GM19099 (cell line): ENCODE results near the gene NUMBL.
A peak's percentile ranks its signal among the peaks of the same experiment; 100 is the strongest.

Experiments used
- POLR2A ChIP-seq: IDR thresholded peaks from 3 replicates; pipeline ENCODE4 v1.6.1; 2011; ENCODE audit warnings: low read depth; ENCODE audit not compliant: insufficient read length; ENCODE audit errors: extremely low read depth

NUMBL gene

DNA sequence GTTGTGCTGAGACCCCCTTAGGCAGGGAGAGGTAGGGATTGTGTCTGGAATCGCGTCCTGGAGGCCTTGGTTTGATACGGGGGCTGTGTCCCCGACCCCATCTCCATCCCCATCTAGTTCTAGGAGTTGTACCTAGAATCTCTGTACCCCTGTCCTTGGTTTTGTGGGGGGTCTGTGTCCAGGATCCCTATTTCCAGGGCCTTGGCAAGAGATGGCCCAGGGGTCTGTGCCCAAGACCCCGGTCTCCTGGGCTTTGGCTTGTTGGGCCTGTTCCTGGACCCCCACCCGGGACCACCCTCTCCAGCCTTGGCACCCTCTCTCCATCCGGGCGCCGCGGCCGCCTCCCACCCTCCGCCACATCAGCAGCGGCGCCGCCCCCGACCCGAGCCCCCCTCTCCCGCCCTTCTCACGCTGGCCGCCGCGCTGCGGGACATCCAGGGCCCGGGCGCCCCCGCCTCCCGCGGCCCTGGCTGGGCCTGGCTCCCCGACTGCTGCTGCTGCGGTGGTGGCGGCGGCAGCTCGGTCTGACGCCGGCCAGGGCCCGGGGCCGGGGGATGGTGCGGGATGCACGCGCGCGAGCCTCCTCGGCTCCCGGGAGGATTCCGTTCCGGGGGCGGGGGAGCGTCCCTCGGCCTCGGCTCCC is at the start of gene NUMBL:
TSS of gene NUMBL (minus strand) at position 602 of the 643 bp plus-strand sequence. CDS start at position 434, 168 bp downstream.
- TF ChIP-seq POLR2A = no peak

DNA sequence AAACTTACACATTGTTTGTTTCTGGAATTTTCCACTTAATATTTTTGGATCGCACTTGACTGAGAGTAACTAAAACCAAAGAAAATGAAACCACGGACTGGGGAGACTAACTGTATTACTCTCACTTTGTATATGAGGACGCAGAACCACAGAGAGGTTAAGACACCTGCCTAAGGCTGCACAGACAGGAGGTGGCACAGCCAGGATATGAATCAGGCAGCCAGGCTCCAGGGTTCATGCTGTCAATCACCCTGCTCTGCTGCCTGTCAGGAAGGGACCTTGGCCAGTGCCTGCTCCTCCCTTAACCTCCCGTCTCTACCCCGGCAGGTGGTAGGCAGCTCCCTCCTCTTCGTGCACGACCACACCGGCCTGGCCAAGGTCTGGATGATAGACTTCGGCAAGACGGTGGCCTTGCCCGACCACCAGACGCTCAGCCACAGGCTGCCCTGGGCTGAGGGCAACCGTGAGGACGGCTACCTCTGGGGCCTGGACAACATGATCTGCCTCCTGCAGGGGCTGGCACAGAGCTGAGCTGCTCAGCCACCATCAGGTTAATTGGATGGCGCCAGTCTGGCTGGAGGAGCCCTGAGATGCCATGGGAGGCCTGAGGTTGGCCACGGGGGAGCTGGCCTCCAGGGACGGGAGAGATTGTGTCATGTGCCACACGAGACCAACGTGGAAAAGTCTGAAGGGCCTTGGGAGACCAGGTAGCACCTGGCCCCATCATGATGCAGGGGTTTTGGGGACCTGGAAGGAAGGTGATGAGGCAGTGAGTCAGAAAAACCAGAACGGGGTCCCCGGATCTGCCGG is 48.8 kb upstream of the NUMBL start:
- no peak for TF ChIP-seq POLR2A

DNA sequence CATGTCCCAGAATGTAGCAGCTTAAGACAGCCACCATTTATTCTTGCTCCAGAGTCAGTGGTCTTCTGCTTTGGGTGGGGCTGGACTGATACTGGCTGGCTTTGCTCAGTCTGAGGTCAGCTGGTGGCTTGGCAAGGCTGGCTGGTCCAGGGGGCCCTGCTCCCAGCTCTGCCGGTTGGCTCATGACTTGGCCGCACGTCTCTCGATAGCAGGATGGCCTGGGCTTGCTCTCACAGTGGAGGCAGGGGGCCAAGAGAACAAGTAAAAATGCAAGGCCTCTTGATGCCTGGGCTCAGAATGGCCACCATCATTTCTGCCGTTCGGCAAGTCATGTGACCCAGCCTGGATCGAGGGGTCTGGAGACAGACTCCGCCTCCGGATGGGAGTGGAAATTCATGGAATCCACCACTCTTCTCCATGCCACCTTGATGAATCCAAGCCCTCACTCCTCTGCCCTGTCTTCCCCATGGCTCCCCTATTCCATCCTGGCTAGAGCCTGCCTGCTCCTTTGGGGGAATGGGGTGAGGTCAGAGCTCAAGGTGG is 46.7 kb upstream of the NUMBL start:
- TF ChIP-seq POLR2A = no peak

DNA sequence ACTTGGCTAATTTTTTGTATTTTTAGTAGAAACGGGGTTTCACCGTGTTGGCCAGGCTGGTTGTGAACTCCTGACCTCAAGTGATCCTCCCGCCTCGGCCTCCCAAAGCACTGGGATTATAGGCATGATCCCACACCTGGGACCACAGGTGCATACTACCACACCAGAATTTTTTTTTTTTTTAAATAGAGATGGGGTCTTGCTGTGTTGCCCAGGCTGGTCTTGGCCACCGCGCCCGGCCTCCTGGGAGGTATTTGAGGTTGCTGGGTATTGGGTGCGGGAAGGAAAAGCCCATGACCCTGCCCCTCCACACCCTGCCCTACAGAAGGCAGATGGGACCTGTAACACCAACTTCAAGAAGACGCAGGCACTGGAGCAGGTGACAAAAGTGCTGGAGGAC is 46.2 kb upstream of the NUMBL start:
- TF ChIP-seq POLR2A = no peak

DNA sequence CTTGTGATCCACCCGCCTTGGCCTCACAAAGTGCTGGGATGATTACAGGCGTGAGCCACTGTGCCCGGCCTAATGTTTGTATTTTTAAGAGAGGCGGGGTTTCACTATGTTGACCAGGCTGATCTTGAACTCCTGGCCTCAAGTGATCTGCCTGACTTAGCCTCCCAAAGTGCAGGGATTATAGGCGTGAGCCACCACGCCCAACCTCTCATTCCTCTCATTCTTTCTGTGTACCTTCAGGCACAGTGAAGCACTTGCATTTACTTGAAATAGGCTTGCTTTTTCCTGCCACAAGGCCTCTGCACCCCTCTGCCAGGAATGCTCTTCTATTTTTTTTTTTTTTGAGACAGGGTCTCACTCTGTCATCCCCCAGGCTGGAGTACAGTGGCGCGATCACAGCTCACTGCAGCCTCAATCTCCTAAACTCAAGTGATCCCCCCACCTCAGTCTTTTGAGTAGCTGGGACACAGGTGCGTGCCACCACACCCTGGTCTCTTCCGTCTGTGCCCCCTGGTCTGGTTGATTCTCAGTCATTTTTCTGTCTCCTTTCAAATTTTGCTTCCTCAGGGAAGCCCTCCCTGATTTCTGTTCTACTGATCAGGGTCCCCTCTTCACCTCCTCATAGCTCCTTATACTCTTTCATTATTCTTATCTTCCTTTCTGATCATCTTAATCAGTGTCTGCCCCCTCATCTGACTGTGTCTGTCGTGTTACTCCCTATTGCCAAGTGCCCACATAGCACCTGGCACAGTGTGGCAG is 44.7 kb upstream of the NUMBL start:
- no peak for TF ChIP-seq POLR2A

DNA sequence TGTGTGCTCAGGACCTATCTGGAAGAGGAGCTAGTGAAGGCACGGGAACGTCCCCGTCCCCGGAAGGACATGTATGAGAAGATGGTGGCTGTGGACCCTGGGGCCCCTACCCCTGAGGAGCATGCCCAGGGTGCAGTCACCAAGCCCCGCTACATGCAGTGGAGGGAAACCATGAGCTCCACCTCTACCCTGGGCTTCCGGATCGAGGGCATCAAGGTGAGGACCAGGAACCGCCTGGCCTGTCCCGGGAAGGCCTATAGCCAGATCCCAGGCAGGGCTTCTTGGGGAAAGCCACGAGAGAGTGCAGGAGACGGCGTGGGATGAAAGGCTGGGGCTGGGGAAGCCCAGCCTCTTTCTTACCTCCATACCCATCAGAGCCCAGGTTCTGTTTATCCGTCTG is 42.7 kb upstream of the NUMBL start:
- no peak for TF ChIP-seq POLR2A

DNA sequence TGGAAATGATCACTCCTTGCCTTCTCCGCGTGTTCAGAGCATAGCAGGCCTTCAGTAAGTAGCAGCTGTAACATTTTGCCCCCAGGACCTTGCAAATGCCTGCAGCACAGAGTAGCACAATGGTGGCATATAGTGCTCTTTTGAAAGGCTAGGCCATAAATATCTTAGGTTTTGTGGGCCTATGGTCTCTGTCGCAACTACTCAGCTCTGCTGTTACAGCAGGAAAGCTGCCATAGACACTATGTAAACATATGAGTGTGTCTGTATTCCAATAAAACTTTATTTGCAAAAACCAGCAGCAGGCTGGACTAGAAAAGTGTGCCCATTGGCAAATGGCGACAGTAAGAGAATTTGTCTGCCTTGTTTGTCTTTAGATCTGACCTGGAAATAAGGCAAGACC is 35.8 kb upstream of the NUMBL start:
- no peak for TF ChIP-seq POLR2A

DNA sequence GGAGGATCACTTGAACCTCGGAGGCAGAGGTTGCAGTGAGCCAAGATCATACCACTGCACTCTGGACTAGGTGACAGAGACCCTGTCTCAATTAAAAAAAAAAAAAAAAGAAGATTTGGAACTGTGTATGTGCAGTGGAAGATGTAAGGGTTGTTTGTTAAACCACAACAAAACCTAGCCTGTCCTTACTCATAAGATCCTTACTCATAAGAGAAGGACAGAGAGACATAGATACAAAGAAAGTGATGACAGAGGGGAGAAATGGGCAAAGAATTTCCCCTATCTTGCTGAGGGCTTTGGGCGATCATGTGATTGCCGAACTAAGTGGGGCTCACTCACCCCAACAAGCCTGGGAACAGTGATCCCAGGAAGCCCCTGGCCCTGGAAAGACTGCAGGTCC is 34.4 kb upstream of the NUMBL start:
- TF ChIP-seq POLR2A = no peak

DNA sequence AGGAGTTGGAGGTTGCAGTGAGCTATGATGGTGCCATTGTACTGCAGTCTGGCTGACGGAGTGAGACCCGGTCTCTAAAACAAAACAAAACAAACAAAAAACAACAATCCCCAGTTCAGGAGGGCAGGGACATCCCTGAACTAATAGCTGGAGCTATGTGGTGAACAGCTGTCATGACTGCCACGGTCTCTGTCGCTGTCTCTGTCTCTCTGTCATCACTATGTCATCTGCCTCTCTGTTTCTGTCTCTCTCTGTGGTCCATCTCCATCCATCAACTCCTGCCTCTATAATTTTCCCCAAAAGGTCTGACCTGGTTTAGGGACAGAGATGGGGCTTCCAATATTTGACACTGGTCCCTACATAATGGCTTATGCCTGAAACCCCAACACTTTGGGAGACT is 33.9 kb upstream of the NUMBL start:
- no peak for TF ChIP-seq POLR2A

DNA sequence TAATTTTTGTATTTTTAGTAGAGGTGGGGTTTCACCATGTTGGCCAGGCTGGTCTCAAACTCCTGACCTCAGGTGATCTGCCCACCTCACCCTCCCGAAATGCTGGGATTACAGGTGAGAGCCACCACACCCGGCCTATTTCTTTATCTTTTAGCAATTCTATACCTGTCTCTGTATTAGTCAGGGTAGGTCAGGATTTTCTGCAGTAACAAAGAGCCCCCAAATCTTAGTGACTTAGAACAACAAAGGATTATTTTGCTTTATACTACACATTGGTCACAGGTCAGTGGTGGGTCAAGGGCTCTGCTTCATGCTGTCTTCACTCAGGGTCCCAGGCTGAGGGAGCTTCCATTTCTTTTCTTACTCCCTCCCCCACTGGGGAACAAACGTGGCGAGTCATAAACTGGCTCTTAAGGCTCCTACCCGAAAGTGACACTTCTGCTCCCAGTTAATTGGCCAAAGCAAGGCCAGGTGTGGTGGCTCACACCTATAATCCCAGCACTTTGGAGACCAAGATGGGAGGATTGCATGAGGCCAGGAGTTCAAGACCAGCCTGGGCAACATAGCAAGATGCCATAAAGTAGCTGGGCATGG is 33.3 kb upstream of the NUMBL start:
- no peak for TF ChIP-seq POLR2A

DNA sequence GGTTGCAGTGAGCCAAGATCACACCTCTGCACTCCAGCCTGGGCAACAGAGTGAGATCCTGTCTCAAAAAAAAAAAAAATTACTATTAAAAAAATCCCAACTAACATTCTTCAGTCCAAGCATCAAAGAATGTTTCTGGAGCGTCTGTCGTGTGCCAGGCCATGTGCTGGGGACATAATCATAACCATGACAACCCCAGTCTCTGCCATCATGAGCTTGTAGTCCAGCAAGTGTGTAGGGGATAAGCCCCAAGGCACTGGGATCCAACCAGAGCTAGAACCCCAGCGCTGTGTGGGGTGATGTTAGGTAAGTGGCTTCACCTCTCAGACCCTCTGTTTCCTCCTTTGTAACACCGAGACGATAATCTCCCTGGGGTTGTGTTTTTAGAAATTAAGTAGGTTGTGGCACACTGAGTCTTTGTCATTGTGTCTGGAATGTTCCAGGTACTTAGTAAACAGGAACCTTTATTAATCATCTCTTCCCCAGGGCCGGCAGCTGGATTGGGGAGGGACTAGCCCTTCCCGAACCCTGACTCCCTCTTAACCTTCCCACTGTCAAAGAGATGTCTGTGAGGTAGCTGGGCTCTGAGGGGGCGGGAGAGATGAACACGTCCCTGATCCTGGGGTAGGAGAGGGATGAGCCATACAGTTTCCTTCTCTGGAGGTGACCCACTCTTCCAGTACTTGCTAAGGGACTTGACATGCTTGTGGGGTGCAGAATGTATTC is 31.6 kb upstream of the NUMBL start:
- no peak for TF ChIP-seq POLR2A

DNA sequence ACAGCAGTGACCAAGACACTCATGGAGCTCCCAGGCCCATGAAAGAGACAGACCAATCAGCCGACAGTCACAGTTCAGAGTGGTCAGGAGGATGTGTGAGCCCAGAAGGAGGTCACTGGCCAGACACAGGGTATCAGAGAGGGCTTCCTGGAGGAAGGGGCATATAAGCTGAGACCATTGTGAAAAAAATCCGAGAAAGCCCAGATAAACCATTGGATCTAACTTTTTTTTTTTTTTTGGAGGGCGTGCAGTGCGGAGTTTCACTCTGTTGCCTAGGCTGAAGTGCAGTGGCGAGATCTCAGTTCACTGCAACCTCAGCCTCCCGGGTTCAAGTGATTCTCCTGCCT is 30.7 kb upstream of the NUMBL start:
- TF ChIP-seq POLR2A = no peak

DNA sequence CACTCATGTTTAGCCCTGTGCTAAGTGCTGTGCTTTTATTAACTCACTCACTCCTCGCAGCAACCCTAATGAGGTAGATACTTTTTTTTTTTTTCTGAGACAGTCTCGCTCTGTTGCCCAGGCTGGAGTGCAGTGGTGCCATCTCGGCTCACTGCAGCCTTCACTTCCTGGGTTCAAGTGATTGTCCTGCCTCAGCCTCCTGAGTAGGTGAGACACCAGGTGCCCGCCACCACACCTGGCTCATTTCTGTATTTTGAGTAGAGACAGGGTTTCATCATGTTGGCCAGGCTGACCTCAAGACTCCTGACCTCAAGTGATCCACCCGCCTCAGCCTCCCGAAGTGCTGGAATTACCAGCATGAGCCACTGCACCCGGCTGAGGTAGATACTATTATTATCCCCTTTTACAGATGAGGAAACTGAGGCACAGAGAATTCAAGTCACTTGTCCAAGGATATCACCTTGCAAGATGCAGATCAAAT is 29.0 kb upstream of the NUMBL start:
- no peak for TF ChIP-seq POLR2A

DNA sequence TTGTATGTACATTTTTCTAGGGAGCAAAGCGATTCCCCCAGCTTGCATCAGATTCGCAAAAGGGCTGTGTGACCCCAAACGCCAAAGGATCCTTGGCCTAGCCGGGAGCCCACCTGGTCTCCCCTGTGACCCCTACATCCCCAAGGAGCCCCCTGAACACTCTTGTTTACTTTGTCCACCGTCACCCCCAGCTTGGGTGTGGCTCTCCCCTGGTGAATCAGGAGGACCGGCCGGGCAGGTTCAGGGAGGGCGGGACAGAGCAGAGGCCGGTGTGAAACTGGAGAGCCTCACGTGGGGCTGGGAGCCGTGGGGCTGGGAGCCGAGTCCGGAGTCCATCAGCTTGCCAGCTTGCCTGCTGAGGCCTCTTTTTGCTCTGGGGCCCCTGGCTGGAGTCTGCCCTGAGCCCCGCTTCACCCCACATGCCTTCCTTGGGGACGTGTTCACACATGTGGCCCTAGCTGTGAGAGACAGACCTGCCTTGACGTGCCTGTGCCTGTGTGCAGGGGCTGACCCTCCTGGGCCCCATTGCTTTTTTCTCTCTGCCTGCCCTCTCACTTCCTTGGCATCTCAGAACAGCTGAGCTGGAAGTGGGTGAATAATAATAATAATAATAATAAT is 28.4 kb upstream of the NUMBL start:
- peak; percentile 30 for TF ChIP-seq POLR2A
